ENCODE data around the gene ELOF1. TPM values are rescaled to one million over a fixed set of nuclear protein-coding genes. Genes with fewer than 3 reads are reported as not detected.

ELOF1 gene
- total and polyA plus RNA-seq, 2 of the 13 experiments (the other 11 are each of a cell fraction or from before 2014, with no cell fraction given) = 14.5 to 43.2 TPM

DNA sequence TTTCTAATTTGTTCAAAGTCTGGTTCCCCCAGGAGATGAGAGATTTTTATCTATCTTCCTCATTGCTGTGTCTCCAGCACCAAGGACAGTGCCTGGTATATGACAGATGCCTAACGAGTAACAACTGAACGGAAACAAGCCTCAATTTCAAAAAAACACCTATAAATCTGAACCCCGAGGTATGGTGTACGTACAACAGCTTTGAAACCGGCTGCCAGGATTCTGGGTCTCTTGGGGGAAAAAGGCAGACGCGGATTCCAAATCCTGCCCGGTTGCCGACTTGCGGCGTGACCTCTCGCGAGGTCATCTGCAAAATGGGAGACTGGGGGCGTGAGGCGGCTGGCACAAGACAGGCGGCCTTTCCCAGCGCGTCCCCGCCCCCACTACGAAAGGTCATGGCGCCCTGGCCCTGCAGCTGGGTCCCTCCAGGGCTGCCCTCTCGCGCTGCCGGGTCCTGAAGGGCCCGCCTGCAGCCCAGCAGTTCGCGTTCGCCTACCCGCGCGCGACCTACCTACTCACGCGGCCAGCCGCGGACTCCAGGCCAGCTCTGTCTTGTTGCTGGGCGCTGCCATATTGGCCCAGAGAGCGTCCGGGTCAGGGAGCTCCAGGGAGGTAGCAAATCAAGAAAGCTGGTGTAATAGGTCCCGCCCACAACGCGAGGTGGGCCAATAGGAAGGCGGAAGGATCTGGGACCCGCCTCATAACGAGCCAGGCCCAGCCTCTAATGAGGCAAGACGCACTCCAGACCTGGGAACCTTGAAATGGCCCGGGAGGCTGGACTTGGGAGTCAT, 30.3 kb downstream of the ELOF1 start, which contains the start of gene ECSIT (continued):
- no peak for TF ChIP-seq NFE2L1 (CRISPR knock-in tag; IDR thresholded peaks at IDR 0.05; ENCODE audit: borderline replicate concordance)
- no peak for TF ChIP-seq ZNF383 (CRISPR knock-in tag; IDR thresholded peaks at IDR 0.05; ENCODE audit: borderline replicate concordance)
- TF ChIP-seq NR2F1 (CRISPR knock-in tag; IDR thresholded peaks at IDR 0.05) = peak; percentile 37 to 86; a peak in 2 of 4 replicates
- TF ChIP-seq, protein P1, sequence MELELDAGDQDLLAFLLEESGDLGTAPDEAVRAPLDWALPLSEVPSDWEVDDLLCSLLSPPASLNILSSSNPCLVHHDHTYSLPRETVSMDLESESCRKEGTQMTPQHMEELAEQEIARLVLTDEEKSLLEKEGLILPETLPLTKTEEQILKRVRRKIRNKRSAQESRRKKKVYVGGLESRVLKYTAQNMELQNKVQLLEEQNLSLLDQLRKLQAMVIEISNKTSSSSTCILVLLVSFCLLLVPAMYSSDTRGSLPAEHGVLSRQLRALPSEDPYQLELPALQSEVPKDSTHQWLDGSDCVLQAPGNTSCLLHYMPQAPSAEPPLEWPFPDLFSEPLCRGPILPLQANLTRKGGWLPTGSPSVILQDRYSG (CRISPR knock-in tag; IDR thresholded peaks at IDR 0.05) = 0 out of 2 replicates have a peak, but pooled peaks have one; percentile 54
- TF ChIP-seq, protein P2, sequence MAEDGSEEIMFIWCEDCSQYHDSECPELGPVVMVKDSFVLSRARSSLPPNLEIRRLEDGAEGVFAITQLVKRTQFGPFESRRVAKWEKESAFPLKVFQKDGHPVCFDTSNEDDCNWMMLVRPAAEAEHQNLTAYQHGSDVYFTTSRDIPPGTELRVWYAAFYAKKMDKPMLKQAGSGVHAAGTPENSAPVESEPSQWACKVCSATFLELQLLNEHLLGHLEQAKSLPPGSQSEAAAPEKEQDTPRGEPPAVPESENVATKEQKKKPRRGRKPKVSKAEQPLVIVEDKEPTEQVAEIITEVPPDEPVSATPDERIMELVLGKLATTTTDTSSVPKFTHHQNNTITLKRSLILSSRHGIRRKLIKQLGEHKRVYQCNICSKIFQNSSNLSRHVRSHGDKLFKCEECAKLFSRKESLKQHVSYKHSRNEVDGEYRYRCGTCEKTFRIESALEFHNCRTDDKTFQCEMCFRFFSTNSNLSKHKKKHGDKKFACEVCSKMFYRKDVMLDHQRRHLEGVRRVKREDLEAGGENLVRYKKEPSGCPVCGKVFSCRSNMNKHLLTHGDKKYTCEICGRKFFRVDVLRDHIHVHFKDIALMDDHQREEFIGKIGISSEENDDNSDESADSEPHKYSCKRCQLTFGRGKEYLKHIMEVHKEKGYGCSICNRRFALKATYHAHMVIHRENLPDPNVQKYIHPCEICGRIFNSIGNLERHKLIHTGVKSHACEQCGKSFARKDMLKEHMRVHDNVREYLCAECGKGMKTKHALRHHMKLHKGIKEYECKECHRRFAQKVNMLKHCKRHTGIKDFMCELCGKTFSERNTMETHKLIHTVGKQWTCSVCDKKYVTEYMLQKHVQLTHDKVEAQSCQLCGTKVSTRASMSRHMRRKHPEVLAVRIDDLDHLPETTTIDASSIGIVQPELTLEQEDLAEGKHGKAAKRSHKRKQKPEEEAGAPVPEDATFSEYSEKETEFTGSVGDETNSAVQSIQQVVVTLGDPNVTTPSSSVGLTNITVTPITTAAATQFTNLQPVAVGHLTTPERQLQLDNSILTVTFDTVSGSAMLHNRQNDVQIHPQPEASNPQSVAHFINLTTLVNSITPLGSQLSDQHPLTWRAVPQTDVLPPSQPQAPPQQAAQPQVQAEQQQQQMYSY (CRISPR knock-in tag; IDR thresholded peaks at IDR 0.05) = no peak
- TF ChIP-seq, protein P3, sequence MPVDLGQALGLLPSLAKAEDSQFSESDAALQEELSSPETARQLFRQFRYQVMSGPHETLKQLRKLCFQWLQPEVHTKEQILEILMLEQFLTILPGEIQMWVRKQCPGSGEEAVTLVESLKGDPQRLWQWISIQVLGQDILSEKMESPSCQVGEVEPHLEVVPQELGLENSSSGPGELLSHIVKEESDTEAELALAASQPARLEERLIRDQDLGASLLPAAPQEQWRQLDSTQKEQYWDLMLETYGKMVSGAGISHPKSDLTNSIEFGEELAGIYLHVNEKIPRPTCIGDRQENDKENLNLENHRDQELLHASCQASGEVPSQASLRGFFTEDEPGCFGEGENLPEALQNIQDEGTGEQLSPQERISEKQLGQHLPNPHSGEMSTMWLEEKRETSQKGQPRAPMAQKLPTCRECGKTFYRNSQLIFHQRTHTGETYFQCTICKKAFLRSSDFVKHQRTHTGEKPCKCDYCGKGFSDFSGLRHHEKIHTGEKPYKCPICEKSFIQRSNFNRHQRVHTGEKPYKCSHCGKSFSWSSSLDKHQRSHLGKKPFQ (CRISPR knock-in tag; IDR thresholded peaks at IDR 0.05; ENCODE audit: insufficient replicate concordance) = peak; percentile 60
- TF ChIP-seq ELF1 (CRISPR knock-in tag; IDR thresholded peaks at IDR 0.05) = peak; percentile 70
- TF ChIP-seq ZNF234 (CRISPR knock-in tag; conservative IDR thresholded peaks at IDR 0.05) = no peak
- no peak for TF ChIP-seq GTF3A (CRISPR knock-in tag; conservative IDR thresholded peaks at IDR 0.05)
- TF ChIP-seq, protein P4, sequence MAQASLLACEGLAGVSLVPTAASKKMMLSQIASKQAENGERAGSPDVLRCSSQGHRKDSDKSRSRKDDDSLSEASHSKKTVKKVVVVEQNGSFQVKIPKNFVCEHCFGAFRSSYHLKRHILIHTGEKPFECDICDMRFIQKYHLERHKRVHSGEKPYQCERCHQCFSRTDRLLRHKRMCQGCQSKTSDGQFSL (CRISPR knock-in tag; IDR thresholded peaks at IDR 0.05) = no peak
- TF ChIP-seq ZNF562 (CRISPR knock-in tag; IDR thresholded peaks at IDR 0.05; ENCODE audit: borderline replicate concordance) = no peak
- TF ChIP-seq ZNF678 (CRISPR knock-in tag; IDR thresholded peaks at IDR 0.05) = no peak
- TF ChIP-seq EEA1 (CRISPR knock-in tag; IDR thresholded peaks at IDR 0.05; ENCODE audit: borderline replicate concordance) = no peak
- TF ChIP-seq, protein P5, sequence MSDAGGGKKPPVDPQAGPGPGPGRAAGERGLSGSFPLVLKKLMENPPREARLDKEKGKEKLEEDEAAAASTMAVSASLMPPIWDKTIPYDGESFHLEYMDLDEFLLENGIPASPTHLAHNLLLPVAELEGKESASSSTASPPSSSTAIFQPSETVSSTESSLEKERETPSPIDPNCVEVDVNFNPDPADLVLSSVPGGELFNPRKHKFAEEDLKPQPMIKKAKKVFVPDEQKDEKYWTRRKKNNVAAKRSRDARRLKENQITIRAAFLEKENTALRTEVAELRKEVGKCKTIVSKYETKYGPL (CRISPR knock-in tag; IDR thresholded peaks at IDR 0.05) = no peak
- TF ChIP-seq ZFP62 (CRISPR knock-in tag; IDR thresholded peaks at IDR 0.05) = no peak
- TF ChIP-seq SIX1 (CRISPR knock-in tag; IDR thresholded peaks at IDR 0.05; ENCODE audit: borderline replicate concordance) = no peak
- TF ChIP-seq IRF2 (CRISPR knock-in tag; IDR thresholded peaks at IDR 0.05) = peak; percentile 80
- peak; percentile 93 for TF ChIP-seq ZNF788 (CRISPR knock-in tag; IDR thresholded peaks at IDR 0.05; ENCODE audit: borderline replicate concordance)
- TF ChIP-seq, protein P6, sequence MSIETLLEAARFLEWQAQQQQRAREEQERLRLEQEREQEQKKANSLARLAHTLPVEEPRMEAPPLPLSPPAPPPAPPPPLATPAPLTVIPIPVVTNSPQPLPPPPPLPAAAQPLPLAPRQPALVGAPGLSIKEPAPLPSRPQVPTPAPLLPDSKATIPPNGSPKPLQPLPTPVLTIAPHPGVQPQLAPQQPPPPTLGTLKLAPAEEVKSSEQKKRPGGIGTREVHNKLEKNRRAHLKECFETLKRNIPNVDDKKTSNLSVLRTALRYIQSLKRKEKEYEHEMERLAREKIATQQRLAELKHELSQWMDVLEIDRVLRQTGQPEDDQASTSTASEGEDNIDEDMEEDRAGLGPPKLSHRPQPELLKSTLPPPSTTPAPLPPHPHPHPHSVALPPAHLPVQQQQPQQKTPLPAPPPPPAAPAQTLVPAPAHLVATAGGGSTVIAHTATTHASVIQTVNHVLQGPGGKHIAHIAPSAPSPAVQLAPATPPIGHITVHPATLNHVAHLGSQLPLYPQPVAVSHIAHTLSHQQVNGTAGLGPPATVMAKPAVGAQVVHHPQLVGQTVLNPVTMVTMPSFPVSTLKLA (IDR thresholded peaks at IDR 0.05) = no peak; the same call in 1 of the 2 replicates
- TF ChIP-seq ZNF556 (CRISPR knock-in tag; IDR thresholded peaks at IDR 0.05; ENCODE audit: borderline replicate concordance) = 0 out of 2 replicates have a peak, but pooled peaks have one; percentile 87
